Measurements from ENCODE around the gene PFDN5. TPM values are rescaled to one million over a fixed set of nuclear protein-coding genes. Genes with fewer than 3 reads are reported as not detected.

The PFDN5 gene
- total and polyA plus RNA-seq, 12 donors = 307 to 1,216 (median 356) TPM

- Histone ChIP-seq H3K36me3 (peaks cover 0 to 13% (median 2%) of the 10 kb centered on the region in 9 donors), H3K27me3 (no peaks in the 10 kb centered on the region), H3K4me1 (peaks cover 0 to 8% (median 0%) of the 10 kb centered on the region in 9 donors), H3K4me3 (no peak overlapping the region), H3K9me3 (no peaks in the 10 kb centered on the region), H3K27ac (no peak overlapping the region)
- TF ChIP-seq, protein P1, sequence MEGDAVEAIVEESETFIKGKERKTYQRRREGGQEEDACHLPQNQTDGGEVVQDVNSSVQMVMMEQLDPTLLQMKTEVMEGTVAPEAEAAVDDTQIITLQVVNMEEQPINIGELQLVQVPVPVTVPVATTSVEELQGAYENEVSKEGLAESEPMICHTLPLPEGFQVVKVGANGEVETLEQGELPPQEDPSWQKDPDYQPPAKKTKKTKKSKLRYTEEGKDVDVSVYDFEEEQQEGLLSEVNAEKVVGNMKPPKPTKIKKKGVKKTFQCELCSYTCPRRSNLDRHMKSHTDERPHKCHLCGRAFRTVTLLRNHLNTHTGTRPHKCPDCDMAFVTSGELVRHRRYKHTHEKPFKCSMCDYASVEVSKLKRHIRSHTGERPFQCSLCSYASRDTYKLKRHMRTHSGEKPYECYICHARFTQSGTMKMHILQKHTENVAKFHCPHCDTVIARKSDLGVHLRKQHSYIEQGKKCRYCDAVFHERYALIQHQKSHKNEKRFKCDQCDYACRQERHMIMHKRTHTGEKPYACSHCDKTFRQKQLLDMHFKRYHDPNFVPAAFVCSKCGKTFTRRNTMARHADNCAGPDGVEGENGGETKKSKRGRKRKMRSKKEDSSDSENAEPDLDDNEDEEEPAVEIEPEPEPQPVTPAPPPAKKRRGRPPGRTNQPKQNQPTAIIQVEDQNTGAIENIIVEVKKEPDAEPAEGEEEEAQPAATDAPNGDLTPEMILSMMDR (IDR thresholded peaks at IDR 0.05) = no peak
- no peak for ATAC-seq
- WGBS, 2 donors = 86 to 91% methylated on average over 6 of the region's 6 CpGs
- no peak for DNase-seq
- intact Hi-C loops (cut with DNase I) = no loop called here
Observed at GRCh38 chr12:53259891-53260290, 35.5 kb upstream of the PFDN5 start.

- no peaks in the 10 kb centered on the region for H3K36me3 ChIP-seq
- peaks cover 0 to 25% (median 5%) of the 10 kb centered on the region in 9 donors for H3K4me1 ChIP-seq
- DNase-seq = no peak
- WGBS, 2 donors = 86 to 91% methylated on average over 2 of the region's 2 CpGs
- no peak for ATAC-seq
- intact Hi-C loops (cut with DNase I) = loop anchor here in 3 of 10 donors (5.0 kb wide), 1 partner anchor 53 kb away; no protein-coding TSS in a partner anchor
- TF ChIP-seq, protein P1 (IDR thresholded peaks at IDR 0.05) = no peak
- no peak overlapping the region for H3K27ac ChIP-seq
- no peak overlapping the region for H3K4me3 ChIP-seq
- H3K9me3 ChIP-seq = no peaks in the 10 kb centered on the region
- no peaks in the 10 kb centered on the region for H3K27me3 ChIP-seq
Observed at GRCh38 chr12:53265783-53266182, 29.6 kb upstream of the PFDN5 start.

DNA sequence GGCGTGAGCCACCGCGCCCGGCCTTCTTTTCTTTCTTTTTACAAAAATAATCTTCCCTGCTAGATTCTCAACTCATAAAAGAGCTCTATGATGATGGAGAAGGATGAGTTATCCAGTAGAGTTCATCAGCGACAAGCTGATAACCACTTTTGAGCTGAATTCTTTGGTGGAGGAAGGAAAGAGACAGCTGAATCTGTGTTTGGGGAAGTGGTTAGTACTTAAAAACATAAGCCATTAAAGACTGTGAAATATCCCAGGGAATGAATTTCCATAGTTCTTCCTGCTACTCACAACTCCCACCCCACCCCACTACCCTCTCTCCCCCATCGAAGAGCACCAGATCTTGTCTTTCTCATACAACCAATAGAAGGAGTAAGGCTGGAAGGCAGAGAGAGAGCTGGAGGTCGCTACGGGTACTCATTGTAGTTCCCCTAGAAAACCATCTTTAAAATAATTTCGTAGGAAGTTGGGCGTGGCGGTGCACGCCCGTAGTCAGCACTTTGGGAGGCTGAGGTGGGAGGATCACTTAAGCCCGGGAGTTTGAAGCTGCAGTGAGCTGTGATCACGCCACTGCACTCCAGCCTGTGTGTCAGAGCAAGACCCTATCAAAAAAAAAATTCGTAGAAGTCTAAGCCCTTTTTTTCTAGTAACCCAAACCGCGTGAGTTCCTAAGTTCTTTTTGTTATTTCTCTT lies 27.9 kb upstream of the PFDN5 start:
- intact Hi-C loops (cut with DNase I) = loop anchor here in 3 of 10 donors (5.0 kb wide), 1 partner anchor 55 kb away; no protein-coding TSS in a partner anchor
- Histone ChIP-seq H3K9me3 (no peaks in the 10 kb centered on the region), H3K4me1 (peaks cover 0 to 25% (median 5%) of the 10 kb centered on the region in 9 donors), H3K4me3 (peak overlapping the region; percentile 54 to 73 (median 62)), H3K27ac (peak overlapping the region in 7 of 10 donors; percentile 6 to 64 (median 37)), H3K27me3 (no peaks in the 10 kb centered on the region), H3K36me3 (no peaks in the 10 kb centered on the region)
- DNase-seq (no peak), ATAC-seq (peak in 4 of 8 donors; percentile 25 to 41 (median 32))
- TF ChIP-seq, protein P1 (IDR thresholded peaks at IDR 0.05) = no peak
- 52 to 57% methylated on average over 18 of the region's 18 CpGs for WGBS, 2 donors

GRCh38 chr12:53267999-53268629 lies 27.2 kb upstream of the PFDN5 start, which contains the start of gene ESPL1:
TSS of gene ESPL1 (plus strand) at chr12:53268299. CDS start at chr12:53268767, 468 bp downstream.
- Histone ChIP-seq H3K4me3 (peak within 1 kb of the TSS; percentile 54 to 73 (median 62)), H3K36me3 (no peaks in the 10 kb centered on the region), H3K4me1 (peaks cover 0 to 25% (median 5%) of the 10 kb centered on the region in 9 donors), H3K27me3 (no peaks in the 10 kb centered on the region), H3K27ac (peak within 1 kb of the TSS in 7 of 10 donors; percentile 6 to 64 (median 37)), H3K9me3 (no peaks in the 10 kb centered on the region)
- 0 to 1% methylated on average over 57 to 58 of the region's 58 CpGs for WGBS, 2 donors
- TF ChIP-seq, protein P1 (IDR thresholded peaks at IDR 0.05) = peak in 7 of 9 donors; percentile 6 to 63 (median 34)
- DNase-seq (peak; percentile 70 to 75), ATAC-seq (peak; percentile 86 to 97 (median 94))
- intact Hi-C loops (cut with DNase I) = loop anchor here in 3 of 10 donors (5.0 kb wide), 1 partner anchor 56 kb away; no protein-coding TSS in a partner anchor

All from heart right ventricle (tissue), 16 donors.